NCI-H774 (cell line): ENCODE data around the gene CCDC40.
"Not testable (repeated sequence)": the region's sequence is repeated elsewhere in the genome, so short reads cannot be mapped to it uniquely, and the experiment has no call there.

Source experiments
- DNase-seq: peaks from one replicate; lab custom pipeline; 2025; lab: John Stamatoyannopoulos, UW

CCDC40 gene, protein sequence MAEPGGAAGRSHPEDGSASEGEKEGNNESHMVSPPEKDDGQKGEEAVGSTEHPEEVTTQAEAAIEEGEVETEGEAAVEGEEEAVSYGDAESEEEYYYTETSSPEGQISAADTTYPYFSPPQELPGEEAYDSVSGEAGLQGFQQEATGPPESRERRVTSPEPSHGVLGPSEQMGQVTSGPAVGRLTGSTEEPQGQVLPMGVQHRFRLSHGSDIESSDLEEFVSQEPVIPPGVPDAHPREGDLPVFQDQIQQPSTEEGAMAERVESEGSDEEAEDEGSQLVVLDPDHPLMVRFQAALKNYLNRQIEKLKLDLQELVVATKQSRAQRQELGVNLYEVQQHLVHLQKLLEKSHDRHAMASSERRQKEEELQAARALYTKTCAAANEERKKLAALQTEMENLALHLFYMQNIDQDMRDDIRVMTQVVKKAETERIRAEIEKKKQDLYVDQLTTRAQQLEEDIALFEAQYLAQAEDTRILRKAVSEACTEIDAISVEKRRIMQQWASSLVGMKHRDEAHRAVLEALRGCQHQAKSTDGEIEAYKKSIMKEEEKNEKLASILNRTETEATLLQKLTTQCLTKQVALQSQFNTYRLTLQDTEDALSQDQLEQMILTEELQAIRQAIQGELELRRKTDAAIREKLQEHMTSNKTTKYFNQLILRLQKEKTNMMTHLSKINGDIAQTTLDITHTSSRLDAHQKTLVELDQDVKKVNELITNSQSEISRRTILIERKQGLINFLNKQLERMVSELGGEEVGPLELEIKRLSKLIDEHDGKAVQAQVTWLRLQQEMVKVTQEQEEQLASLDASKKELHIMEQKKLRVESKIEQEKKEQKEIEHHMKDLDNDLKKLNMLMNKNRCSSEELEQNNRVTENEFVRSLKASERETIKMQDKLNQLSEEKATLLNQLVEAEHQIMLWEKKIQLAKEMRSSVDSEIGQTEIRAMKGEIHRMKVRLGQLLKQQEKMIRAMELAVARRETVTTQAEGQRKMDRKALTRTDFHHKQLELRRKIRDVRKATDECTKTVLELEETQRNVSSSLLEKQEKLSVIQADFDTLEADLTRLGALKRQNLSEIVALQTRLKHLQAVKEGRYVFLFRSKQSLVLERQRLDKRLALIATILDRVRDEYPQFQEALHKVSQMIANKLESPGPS

DNA sequence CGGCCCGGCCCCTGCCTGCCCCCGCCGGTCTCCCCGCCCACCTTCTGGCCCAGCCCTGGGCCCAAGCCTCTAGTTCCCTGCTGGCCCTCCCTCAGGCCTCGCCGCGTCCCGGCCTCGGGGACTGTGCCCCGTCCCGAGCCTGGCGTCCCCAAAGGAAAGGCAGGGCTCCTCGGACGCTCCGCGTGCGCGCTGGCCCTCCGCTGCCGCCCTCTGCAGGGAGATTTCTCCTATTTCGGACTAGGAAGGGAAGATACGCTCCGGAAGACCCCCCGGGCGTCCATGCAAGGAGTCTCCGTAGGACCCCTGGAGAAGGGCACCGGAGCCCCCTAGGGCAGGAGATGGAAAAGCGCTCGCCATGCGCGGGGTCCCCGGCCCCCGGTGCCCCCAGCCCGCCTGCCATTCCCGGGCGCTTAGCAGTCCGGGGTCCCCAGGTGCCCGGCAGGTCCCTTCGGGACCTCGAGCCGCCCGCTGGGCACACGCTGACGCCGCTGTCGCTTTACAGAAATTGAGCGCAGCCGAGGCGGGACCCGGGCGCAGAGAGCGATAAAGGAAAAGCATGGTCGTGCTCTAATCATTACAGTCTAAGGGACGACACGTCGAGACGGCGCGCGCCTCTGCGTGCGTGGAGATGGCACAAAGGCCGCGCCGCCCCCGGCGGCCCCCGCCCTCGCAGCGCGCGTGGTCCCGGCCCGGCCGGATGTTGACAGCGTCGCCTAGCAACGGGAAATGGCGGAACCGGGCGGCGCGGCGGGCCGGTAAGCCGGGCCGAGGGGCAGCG is at the start of gene CCDC40:
CCDC40 (plus strand) TSS at position 706 of the 778 bp plus-strand sequence; CDS start at position 727, 21 bp downstream.
- peak; percentile 90 for DNase-seq

DNA sequence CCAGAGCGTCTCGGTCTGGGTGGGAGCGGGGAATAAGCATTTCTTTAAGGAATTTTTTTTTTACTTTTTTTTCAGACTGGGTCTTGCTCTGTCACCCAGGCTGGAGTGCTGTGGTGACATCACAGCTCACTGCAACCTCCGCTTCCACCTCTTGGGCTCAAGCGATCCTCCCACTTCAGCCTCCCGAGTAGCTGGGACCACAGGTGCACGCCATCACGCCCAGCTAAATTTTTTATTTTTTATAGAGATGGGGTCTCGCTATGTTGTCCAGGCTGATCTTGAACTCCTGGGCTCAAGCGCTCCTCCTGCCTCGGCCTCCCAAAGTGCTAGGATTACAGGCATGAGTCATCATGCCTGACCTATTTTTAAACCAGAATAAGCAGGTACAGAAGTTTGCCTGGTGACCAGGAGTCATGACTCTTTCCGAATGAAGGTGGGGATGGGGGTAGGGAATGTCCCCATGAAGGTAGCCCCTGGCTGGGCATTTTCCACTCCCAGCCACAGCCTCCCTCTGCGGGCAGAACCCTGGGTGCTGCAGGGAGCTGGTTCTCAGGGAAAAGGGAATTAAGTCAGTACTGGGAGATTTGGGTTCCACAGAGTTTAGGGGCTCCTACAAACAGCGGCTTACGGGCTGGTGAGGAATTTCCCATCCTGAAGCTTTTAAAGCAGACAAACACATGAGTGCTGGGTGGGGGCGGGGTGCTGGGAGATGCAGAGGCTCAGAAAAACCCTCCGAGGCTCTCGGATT is 49.1 kb upstream of the CCDC40 start:
- DNase-seq = no peak

DNA sequence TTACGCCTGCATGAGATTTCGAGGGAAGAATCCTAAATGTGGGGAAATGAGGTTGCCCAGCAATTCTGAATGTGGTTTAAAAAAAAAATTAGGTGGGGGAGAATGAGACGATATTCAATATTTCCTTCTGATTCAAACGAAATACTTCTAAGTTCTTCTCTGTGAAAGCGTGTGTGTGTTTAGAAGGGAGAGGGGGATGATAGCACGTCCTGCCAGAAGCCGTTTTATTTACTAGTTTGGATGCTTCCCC is 48.6 kb upstream of the CCDC40 start:
- DNase-seq = no peak

DNA sequence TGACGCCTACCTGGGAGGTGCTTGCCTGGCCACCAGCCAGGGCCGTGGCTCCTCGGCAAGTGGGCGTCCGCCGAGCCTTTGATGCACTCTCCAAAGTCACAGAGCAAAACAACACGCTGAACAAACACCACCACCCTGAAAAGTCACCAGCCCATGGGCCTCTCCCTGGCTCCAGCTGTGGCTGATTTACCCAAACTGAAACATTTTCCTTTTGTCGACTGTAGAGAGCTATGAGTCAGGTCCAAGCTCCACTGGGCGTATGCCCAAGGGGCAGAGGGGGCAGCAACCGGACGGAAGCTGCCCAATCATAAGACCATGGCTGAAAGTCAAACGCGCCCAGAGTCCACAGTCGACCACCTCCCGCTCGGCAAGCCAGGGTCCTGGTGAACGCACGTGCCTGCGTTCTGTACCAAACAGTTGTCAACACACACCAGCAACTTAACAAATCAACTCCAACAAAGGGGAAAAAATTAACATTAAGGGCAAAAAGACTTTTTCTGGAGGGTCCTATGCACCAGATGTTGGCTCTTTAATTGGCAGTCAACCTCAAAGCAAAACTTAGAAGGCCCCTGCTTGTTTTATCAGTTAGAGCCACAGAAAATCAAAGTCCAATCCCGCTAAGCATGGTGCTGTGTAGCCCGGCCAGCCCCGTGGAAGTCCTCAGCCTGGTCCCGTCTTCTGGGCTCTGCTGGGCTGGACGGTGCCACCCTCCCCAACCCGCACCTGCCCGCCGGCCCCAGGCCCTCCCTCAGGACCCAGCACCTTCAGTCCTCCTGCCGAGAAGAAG is 48.1 kb upstream of the CCDC40 start:
- DNase-seq = peak; percentile 25

DNA sequence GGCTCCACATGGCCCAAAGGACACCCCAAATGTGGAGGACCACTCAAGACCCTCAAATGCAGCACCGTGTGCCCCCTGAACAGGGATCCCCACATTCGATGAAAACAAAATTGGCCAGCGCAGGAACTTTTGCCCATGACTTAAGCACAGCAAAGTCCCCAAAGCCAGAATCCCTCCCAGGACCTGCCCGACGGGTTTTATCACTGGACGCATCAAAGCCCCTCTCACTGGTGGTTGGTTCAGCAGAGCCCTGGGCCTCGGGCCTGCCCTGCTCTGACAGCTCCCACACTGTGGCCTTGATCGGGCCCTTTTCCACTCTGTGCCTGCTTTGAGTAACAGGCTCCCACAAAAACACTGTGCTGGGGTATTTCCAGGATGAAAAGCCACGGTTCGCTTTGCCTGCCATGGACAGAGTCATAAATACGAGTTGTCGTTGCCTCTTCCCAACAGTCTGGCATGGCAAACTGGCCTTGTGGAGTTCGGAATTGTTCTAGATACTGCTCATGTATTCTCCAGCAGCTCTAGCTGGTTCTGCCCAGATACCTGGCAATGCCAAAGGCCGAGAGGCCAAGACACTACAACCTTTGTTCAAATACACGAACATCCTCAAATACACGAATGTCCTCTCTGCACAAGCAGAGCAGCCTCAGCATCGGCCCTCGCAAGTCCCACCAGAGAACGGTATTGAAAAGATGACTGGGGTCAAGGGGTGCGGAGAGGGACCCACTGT is 47.2 kb upstream of the CCDC40 start:
- DNase-seq = no peak

DNA sequence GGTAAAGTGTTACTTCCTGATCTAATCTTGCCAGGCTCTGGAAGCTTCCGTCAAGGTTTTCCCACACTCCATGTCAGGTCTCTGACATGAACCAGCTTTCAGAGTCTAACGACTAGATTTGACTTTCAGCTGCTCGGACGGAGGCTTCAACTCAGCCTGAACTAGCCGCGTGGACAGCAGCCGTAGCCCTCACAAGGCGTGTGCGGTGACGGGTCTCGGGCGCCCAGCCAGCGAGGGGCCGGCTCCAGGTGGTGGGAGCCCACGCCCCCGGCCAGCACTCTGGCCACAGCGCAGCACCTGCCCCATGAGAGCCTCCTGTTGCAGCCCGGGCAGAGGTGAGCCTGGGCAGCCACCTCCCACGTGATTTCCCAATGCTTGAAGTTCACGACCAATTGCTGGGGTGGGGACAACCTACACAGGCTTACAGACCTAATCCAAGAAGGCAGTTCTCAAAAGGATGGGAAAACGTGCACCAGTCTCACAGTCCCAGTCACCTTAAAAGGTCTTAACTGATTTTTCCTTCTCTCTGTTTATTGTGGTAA is 46.3 kb upstream of the CCDC40 start:
- DNase-seq = no peak

DNA sequence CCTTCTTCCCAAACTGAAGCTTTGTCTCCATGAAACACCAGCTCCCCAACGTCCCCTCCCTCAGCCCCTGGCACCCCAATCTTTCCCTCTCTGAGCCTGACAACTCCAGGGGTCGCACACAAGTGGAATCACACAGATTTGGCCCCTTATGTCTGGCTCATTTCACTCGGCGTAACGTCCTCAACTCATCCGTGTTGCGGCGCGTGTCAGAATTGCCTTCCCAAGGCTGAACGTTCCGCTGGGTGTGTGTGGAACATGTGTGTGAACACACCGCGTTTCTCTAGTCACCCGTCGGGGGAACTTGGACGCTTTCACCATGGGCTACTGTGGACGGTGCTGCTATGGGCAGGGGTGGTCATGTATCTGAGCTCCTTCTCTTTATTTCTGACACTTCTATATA is 45.7 kb upstream of the CCDC40 start:
- no peak for DNase-seq

DNA sequence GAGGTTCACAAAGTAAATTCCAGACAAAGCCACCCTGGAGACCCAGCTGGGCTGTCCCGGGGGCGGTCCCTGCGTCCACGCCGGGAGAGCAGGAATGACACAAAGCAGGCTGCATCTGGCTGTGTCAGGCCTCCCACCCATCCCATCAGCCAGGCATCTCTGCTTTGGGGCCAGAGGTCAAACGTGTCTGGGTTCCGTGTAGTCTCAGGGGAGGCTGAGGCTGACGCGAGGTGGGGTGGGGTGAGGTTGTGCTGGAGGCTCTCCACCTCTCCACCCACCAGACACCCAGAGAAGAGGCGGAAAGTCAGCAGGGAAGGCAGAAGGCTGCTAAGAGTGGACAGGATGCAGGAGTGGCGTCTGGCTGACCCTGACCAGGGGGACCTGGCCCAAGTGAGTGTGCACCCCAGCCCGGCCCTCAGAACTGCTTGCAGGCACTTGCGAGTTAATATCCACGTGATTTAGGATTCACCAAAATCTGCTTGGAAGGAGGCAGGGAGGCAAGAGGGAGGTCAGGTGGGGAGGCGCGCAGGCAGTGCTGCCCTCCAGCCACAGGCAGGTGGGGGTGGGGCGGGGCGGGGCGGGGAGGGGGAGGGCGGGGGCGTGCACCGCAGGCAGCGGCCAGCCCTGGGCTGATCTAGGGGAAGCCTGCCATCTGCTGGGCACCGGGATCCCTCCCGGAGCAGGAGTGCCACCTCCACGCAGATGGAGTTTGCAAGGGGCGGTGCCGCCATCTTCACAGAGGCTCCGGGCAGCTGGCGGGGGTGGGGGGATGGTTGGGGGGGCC is 45.1 kb upstream of the CCDC40 start:
- DNase-seq = peak; percentile 87

DNA sequence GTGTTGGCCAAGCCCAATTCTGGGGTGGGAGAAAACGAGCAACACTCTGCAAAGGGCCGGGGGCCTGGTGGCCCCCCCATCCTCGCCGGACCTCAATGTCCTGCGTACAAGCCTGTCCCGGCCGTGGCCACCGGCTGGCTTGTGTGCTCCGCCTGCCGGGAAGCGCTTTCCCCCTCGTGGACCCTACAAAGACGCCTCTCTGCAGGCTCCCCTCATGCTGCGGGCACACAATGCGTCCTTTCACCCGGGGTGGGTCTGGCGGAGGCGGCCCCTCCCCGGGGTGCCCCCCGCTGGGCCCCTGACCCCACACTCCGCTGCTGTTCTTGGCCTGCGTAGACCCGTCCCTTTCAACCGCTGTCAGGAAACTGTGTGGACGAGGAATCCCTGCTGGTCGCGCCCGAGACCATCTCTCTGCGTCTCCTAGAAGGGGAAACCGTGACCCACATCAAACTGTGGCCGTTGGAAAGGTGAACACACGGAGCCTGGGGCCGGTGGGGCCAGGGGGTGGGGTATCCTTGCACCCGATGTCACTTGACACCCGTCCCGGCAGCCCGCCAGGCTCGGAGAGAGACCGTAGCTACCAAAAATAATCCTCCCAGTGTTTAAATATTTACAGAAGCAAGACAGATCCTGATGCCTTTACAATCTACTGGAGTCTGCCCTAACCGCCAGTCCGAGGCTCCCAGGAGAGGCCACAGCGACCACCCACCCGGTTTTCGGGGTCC is 44.4 kb upstream of the CCDC40 start:
- DNase-seq = peak; percentile 38

DNA sequence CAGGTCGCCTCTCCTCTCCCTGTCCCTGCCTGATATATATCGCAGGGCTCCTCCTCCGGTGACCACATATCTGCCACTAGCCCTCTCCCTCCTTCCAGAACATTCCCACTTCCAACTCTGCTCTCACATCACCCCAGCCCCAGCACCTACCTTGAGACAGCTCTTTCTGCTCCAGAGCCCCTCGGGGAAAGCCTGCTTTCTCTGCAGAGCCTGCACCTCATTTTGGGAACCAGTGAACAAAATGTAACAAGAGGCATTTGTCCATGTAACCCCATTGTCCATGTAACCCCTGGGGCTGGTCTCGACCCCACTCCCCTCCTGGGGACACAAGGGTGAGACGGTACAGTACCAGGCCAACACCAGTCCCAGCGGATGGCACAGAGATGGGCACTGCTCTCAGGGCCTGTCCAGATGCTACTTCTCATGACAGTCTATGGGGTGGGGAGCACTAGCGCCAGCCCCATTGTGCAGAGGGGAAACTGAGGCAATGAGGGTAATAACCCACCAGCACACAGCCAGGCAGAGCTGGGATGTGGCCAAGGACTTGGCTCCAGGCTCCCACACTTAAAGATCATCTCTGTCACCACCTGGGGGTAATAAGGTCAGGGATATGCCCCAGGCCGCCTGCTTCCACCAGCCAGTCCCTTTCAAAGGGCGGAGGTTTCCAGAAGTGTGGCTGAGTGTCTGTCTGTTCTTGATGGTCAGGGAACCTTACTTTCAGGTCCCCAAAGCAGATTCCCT is 43.6 kb upstream of the CCDC40 start:
- no peak for DNase-seq

DNA sequence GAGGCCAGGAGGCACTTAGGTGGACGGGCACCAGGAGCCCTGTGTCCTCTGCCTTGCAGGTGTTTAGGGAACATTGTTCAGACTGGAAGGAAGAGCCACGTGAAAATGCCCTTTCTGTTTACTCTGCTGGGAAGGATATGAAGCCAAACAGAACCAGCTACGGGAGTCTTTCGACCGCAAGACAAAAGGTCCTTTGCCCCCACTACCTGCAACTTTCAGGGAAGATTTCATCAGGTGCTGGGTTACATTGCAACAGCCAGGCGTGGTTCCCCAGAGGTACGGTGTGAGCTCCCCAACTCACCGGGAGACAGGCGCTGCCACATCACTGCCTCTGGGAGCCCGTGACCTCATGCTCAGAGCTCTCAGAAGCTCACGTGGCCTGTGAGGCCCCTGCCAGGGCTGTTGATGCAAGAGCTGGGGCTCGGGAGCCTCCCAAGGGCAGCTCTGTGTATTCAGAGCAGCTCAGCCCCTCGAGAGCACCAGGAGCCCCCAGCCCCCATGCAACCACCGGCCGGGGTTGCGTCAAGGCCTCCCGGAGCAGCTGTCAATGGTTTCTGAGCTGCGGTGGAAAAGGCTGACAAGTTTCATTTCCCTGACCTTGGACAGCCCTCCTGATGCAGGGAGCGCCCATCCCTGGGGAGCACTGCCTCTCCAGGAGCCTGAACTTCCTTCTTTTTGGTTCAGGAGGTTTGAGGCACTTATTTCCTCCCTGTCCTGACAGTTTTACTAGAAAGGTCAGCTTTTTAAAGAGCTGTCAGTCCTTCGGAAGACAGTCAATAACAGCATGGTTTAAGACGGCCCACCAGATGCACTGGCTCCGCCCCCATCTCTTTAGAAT is 42.8 kb upstream of the CCDC40 start:
- peak; percentile 52 for DNase-seq

DNA sequence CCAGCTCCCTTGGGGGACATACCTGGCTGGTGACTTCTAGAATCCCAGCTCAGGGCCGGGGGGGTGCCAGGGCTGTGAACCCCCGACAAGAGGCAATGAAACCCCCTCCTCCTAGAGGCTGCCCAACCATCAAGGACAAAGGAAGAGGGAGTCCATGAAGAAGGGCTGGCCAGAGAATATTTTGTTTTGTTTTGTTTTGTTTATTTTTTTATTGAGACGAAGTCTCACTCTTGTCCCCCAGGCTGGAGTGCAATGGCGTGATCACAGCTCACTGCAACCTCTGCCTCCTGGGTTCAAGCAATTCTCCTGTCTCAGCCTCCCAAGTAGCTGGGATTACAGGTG is 42.2 kb upstream of the CCDC40 start:
- not testable (repeated sequence) for DNase-seq

DNA sequence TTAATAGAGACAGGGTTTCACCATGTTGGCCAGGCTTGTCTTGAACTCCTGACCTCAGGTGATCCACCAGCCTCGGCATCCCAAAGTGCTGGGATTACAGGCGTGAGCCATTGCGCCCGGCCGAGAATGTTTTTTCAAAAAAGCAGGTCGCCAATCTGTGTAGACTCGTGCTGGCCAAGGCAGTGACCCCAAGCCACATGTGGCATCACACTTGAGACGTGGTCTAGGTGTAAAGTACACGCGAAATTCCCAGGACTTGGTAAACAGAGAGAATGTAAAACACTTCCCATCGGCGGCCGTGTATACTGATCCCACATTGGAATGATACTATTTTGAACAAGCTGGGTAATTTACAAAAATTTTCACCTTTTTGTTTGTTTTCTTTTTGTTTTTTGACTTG is 41.8 kb upstream of the CCDC40 start:
- DNase-seq = no peak

DNA sequence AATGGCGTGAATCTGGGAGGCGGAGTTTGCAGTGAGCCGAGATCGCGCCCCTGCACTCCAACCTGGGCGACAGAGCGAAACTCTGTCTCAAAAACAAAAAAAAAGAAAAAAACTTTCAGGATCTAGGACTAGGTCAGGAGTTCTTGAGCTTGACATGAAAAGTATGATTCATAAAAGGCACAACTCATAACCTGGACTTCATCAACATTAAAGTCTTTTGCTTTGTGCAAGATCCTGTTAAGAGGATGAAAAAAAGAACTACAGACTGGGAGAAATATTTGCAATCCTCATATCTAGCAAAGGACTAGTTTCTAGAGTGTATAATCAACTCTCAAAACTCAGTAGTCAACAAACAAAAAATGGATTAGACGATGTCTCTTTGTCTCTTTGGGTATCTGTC is 40.7 kb upstream of the CCDC40 start:
- DNase-seq = no peak

DNA sequence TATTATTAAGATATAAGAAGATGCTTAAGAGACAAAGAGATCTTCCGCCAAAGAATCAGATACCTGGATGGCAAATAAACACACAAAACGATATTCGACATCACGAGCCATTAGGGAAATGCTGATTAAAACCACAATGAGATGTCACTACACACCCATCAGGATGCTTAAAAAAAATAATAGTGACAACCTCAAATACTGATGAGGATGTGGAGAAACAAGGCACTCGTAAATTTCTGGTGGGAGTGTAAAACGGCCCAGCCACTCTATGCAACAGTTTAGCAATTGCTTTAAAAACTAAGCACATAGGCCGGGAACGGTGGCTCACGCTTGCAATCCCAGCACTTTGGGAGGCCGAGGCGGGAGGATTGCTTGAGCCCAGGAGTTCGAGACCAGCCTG is 40.2 kb upstream of the CCDC40 start:
- DNase-seq = no peak

DNA sequence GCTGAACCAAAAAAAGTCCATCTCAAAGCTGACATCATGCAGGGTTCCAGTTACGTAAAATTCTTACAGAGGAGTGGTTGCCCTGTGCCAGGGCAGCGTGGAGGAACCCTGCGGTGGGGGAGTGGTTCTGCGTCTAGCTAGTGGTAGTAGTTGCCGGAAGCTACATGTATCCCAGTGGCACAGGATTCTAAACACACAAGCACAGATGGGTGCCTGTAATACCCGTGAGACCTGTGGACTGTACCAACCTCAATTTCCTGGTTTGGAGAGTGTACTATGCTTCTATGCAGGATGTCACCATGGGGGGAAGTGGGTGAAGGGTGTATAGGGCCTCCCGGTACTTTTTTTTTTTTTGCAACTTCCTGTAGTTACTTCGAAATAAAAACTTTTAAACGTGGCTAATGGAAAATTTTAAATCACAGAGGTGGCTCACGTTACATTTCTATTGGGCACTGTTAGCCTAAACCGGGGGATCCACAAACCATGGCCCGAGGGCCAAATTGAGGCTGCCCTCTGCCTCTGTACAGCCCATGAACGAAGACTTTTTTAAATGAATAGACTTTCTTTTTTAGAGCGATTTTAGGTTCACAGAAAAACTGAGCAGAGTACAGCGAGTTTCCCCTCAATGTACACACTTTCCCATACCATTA is 39.3 kb upstream of the CCDC40 start:
- DNase-seq = no peak
